GM18499 (cell line): Measurements from ENCODE around the gene BRD8.
"Not testable (repeated sequence)": the region's sequence is repeated elsewhere in the genome, so short reads cannot be mapped to it uniquely, and the experiment has no call there.

Experiments
- ATAC-seq: cut with Tn5 transposase; IDR thresholded peaks from one replicate; pipeline ENCODE4 v1.9.1; 2021; ENCODE audit warnings: moderate number of reproducible peaks; ENCODE audit not compliant: insufficient read depth, unreplicated experiment

Gene BRD8

DNA sequence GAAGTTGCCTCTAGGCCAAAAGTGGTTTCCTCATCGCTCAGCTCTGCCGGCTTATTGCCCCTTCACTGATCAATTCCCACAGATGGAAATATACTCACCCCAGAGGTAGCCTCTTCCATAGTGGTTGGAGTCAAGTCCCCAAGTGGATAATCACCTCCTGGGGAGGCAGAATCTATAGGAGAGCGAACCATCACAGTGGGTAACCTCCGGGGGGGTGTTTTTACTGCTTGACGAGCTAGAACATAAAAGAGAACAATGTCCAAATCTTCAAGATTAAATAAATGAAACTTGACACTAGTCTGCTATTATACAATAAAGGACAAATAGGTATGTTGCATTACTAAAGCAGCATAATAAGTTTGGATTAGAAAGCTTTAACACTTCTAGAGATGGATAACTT, 9.3 kb downstream of the BRD8 start:
- no peak for ATAC-seq

DNA sequence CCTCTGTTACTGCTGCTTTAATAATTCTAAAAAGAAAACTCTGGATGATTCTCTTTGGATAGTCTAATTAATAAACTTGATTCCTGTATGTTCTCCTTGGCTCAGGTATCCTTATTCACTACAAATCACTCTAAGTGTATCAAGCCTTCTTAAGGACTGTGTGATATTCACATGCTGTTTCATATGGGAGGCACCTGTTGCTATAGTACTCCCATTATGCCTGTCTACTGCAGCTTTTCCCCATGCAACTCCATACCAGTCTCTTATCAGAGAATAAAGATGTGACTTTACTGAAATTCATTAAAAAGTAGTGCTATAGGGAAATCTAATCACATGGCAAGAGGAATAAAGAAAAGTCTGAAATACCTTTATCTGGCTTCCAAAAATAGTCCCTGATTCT, 14.7 kb downstream of the BRD8 start:
- ATAC-seq, result no peak

DNA sequence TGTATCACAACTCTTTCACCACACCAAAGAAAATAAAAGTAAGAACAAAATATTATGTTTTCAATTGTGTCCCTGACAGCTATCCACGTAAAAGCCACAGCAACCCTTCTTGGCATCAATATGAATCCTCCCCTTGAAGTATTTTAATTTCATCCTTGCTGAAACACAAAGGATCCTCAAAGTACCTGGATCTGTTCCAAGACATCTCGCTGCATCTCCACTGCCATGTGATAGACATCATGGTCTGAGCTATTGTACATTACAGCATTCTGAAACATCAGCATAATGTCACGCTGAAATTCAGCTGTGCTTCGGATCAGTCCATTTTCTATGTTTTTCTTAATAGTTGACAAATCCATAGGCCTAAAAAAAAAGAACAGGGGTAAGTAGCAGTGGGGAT, 17.7 kb downstream of the BRD8 start:
- no peak for ATAC-seq

DNA sequence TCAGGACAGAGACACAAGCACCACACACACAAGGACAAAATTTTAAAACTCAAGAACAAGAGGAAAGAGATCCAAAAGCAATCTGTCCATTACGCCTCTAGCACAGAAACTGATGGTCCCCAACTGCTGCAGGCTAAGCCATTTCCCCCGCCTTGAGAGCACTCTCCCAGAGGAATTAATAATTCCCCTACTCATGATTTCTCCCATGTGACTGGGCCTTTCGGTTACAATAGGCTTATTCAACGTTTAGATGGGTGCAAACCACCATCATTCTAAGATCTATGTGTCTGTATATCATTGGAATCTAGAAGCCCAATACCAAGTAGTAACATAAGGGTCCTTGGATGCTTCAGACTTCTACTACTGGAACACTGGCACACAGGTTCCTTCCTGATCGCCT, 18.8 kb downstream of the BRD8 start:
- ATAC-seq, result no peak

DNA sequence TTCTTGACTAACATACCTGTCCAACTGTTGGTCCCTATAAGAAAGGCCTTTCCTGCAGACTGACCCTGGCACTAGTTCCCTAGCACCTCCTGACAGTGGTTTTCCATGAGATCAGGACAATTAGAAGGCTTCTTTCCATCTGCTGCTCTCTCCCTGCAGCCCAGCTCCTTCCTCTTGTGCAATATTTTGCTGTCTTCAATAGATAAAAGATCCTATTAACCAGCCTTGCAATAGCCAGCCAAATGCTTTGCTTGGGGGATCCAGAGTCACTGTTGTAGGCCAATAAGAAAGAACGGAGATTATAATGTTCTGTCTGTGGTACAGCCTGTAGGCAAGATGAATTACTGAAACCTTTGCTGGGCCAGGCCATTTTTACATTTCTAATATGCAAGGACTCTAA, 20.8 kb downstream of the BRD8 start:
- no peak for ATAC-seq

DNA sequence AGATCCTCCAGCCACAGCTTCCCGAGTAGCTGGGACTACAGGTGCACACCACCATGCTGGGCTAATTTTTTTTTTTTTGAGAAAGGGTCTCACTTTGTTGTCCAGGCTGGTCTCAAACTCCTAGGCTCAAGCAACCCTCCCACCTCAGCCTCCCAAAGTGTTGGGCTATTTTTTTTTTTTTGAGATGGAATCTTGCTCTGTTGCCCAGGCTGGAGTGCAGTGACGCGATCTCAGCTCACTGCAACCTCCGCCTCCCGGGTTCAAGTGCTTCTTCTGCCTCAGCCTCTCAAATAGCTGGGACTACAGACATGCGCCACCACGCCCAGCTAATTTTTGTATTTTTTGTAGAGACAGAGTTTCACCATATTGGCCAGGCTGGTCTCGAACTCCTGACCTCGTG, 22.5 kb downstream of the BRD8 start:
- ATAC-seq, result not testable (repeated sequence)

DNA sequence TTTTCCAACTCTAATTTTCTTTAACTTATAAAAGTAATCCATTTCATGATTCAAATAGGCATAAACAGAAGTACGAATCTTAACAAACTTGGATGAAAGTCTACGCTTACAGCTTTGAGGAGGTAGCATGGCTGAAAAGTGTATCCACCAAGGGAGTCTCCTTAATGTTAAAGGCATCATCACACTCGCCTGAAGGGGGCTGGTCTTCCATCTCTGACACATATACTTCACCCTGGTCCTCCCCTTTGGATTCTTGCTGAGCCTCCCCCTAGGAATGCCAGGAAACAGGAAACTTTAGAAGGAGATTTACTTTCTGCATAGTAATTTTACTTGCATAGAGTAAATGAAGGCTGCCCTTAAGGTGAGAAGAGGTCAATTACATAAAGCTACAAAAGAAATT, 28.9 kb downstream of the BRD8 start:
- no peak for ATAC-seq

DNA sequence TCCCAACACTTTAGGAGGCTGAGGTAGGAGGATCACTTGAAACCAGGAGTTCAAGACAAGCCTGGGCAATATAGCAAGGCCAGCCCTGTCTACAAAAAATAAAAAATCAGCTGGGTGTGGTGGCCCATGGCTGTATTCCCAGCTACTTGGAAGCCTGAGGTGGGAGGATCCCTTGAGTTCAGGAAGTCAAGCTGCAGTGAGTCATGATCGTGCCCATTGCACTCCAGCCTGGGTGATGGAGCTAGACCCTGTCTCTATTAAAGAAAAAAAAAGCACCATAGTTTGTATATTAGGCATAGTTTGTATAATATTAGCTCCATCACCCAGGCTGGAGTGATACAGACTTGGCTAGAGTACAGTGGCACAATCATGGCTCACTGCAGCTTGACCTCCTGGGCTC, 29.6 kb downstream of the BRD8 start:
- no peak for ATAC-seq

DNA sequence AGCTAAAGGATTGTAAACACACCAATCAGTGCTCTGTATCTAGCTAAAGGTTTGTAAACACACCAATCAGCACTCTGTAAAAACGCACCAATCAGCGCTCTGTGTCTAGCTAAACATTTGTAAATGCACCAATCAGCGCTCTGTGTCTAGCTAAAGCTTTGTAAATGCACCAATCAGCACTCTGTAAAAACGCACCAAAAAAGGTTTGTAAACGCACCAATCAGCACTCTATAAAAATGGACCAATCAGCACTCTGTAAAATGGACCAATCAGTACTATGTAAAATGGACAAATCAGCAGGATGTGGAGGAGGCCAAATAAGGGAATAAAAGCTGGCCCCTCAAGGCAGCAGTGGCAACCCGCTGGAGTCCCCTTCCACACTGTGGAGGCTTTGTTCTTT, 34.9 kb downstream of the BRD8 start:
- ATAC-seq, result not testable (repeated sequence)

DNA sequence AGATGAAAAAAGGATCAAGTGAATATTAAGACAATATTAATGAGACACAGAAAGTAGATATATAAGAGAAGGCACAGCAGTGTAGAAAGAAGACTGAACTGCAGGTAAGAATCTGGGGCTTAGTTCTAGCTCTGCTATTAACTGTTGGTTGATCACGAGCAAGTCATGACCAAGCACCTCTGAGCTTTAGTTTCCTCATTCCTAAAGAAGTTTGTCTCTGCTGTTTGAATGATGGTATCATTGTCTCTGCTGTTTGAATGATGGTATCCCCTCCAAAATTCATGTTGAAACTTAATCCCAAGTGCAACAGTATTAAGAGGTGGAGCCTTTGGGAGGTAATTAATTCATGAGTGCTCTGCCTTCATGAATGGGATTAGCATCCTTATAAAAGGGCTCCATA, 36.7 kb downstream of the BRD8 start:
- no peak for ATAC-seq

DNA sequence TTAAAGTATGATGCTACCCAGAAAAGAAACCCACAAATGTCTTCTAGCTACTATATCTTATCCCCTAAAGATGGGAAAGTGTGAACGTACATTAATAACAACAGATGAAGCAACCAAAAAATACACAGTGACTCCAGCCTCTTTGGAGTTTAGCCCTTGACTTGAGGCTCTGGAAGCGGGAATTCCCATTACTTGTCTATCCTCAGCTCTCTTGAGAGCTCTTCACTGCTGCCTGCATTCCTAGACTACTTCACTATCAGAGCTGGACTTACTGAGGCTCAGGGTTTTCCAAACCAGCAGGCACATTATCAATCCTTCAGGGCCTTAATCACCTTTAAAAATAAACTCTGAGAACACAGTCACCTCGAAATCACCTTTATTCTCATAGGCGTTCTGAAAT, 38.2 kb downstream of the BRD8 start:
- ATAC-seq, result no peak

DNA sequence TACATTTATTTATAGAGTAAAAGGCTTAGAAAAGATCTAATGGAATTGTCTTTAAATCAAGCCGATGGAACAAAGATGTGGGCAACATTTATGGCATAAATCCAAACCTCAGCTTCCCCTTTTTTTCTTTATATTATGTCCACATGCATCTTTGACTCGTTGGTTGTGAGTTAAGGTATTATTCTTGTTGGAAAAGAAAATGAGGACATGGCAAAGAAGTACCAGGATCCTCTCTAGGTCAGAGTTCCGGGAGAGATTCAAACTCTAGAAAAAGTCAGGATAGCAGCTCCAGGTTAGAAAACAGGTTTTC, 38.7 kb downstream of the BRD8 start:
- ATAC-seq, result no peak

DNA sequence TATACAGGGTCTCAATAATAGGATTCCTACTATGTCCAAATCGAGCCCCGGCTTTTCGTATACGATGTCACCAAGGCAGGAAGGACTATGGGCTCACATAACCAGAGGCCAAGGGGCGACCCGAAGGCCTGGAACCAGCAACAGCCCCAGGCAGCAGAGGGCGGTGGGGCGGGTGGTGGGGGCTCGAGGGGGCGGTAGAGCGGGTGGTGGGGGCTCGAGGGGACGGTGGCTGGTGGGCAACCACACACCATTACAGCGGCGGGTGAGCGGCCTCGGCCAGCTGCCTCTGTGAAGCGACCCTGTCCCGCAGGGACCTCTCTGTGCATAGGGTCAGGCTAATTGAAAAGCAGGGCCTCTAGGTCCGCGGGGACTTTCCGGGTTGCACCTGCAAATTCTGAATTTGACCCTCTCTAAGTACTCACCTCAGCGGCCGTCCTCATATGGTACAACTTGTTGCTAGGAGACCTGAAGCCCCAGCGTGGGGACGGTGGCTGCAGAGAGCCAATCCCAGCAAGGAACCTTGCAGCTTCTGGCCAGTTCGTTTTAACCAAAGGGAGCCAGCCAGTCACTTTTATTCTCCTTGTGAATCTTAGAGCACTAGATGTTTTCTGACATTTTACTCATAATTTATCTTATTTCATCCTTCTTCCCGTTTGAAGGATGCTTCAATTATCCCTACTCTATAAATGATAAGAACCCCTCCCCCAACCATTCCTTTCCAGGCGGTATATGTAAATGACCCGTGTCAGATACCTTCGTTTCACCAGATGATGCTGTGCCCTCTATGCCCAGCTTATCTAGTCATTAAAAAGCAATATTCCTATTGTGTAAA, 39.3 kb downstream of the BRD8 start, which contains the start of gene NME5:
Gene NME5, minus strand, starts transcription at position 480 of the 832 bp plus-strand sequence. CDS start 648 bp downstream, outside the sequence.
- ATAC-seq, result no peak

DNA sequence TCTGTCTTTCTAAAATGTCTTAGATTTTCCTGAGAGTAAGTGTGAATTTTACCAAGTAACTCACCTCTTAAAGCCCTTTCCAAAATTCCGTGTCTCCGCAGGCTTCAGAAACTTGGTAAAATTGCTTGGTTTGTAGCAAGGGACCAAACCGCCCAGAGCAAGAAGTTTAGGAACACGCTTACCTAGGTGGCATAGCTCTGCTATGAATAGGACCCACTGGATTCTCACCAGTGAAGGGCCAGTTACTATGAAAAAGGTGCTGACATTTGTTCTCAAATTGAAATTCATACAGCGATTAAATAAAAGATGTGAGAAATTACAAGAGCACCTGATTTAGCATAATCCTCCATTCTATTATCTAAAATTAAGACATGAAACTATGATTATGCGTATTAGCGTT, 45.9 kb downstream of the BRD8 start:
- no peak for ATAC-seq

DNA sequence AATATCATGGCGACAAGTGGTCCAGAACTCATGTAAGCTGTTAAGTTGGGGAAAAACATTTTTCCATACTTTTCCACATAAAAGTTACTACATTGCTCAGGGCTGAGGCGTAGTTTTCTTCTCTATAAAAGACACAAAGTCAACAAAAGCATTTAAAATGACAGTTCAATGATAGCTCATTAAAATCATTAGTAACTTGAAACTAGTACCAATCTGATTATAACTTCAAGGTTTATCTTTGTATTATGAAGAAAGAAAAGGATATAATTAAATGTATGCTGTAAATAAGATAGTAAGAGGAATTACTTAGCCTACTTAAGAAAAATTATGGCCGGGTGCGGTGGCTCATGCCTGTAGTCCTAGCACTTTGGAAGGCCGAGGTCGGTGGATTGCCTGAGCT, 49.1 kb downstream of the BRD8 start:
- ATAC-seq, result no peak

DNA sequence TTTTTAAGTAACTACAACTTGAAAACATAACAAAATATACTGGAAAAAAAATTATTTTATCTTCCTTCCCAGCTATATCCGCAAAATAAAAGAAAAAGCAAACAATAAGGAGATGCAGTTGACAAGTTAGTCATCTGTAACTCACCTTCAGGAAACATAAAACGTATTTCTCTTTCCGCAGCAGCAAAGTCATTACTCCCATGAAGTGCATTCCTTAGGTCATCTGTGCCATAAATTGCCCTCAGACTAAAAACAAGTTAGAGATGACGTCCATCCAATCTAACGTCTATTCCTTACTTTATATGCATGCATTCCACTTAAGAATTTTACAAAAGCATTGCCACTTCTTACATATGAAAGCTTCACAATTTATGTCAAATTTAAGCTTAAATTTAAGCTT, 50.1 kb downstream of the BRD8 start:
- ATAC-seq, result no peak

DNA sequence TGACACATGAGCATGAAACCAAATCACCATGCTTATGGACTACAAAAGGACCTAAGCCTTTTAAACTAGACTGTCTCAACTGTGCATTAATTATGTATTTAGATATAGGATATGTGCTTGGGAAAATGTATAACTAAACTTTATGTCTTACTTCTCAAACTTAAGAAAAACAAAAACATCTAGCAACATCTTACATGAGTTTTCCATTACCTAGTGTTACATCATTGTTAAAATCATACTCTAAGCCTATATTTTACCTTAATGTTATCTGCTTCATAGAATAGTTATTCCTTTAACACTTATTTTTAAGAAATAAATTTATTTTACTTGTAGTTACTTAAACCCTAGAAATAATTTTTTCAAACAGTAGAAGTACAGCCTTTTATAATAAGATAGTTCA, 63.2 kb downstream of the BRD8 start:
- no peak for ATAC-seq

DNA sequence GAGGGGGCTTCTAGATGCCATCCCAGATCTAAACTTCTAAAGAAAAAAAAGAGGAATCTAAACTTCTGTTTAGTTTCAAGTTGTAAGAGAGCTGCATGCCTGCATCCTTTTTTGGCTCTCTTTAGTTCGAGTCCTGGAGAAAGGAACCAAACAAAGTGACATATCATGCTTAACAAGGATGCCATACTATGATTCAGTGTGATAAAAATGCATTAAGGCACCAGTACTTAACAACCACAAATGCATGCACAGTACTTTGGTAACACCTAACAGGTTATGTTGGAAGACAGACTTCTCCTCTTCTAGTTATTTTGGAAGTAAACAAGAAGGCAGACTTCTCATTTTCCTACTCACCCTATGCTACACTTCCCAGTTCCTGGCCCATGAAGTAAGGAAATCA, 66.5 kb downstream of the BRD8 start:
- ATAC-seq, result no peak

DNA sequence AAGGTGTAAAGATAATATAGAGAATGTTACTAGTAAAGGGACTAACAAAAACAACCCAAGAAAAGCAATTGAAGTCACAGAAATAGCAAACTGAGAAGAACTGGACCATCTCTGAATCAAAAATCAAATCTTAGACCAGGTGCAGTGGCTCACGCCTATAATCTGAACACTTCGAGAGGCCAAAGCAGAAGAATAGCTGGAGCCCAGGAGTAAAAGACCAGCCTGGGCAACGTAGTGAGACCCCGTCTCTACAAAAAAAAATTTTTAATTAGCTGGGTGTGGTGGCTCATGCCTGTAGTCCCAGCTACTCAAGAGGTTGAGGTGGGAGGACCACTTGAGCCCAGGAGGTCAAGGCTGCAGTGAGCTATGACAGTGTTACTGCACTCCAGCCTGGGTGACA, 67.2 kb downstream of the BRD8 start:
- ATAC-seq, result no peak

DNA sequence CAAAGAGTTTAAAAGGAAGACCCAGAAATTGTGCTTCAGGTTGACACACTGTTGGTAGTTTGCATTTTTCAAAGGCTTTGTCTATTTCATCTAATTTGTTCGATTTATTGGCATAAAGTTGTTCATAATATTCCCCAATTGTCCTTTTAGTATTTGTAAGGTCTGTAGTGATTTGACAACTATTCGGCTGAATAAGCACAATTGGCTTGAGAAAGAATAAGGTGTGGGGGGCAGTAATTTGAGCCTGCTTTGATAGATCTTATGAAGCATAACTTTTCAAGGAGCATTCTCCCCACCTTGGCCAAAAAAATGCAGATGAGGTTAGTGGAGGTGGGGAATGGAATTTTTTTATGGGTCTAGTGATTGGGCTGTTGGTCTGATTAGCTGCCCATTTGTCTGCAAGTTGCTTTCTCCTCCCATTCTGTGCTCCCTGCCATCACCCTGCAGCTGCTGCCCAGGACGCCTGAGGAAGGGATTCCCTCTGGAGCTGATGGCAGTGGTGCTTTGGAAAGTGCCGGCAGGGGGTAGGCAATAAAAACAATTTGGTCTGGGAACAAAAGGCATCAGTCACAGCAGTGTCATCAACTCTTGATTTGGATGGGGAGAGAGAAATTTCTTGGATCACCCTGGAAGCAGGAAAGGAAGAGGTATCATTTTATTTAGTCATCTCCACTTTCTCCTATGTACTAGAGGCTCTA, 68.0 kb downstream of the BRD8 start:
- no peak for ATAC-seq

DNA sequence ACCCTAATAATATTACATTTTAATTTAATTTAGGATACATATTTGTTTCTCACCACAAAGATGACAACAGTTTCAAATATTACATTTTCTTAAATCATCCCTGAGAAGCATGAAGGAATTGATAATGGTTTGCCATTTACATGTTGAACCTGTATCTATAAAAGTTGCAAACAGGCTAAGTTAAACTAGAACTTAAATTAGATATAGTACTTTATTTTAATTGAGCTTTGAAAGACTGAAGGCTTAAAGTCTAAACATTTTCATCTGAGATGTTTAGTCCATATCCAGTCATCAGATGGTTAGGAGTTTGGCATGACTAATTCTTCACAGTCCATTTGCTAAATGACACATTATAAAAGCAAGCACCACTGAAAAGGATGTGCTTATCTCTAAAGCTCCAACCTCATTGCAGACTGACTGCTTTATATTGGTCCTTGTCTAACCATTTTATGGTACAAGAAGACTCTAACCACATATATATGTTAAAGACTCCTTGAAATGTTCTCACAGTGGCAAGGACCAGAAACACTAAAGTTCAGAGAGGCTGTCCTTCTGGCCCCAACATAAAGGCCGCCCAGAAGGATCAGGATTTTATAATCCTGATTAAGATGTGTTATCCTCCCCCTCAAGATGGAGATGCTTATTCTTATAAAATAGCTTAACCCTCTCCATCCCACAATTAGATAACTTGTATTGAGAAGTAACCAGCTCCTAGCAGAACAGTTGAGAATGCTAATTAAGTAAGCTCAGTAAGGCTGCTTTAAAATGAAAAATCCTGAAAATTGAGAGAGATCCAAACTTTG, 68.8 kb downstream of the BRD8 start:
- ATAC-seq, result no peak
